Panc1 (cell line): Measurements from ENCODE around the gene PRDM7. TPM values are rescaled to one million over a fixed set of nuclear protein-coding genes. Genes with fewer than 3 reads are reported as not detected.

Experiments
- ATAC-seq: fragments of 200-7000 bp; cut with Tn5 transposase; 2 replicates; pipeline ENCODE4 v1.9.1; 2020; ENCODE audit warnings: mild to moderate bottlenecking, moderate library complexity
- BruUV-seq: library from RNA; stranded (reverse); fragments of 400-500 nt; replicated peaks from 2 replicates; lab custom pipeline; 2021; lab: Mats Ljungman, UMichigan
- CTCF ChIA-PET: fragments of 300-600 bp; sonication (Branson Sonifier 250); formaldehyde crosslinking; loops from one replicate; lab custom pipeline; 2022; ENCODE audit warnings: antibody characterized with exemption; lab: Charles Lee
- POLR2A ChIA-PET: fragments of 300-600 bp; sonication (Branson Sonifier 250); formaldehyde crosslinking; loops from one replicate; lab custom pipeline; 2022; ENCODE audit warnings: antibody characterized with exemption; lab: Charles Lee
- DNase-seq: peaks from one replicate; pipeline ENCODE4 v3.0.0-alpha.2; 2010; ENCODE audit warnings: low read depth, low spot score
- H3K27ac ChIP-seq: 2 replicates; pipeline ENCODE4 v1.5.1; 2011; ENCODE audit warnings: mild to moderate bottlenecking, low read length, inconsistent platforms
- H3K27me3 ChIP-seq: fragments of 200-500 bp; sonication (Bioruptor generic); 2 replicates; pipeline ENCODE4 v1.6.0; 2014; ENCODE audit warnings: low read length, inconsistent platforms; ENCODE audit not compliant: control insufficient read depth, insufficient read depth
- H3K36me3 ChIP-seq: fragments of 200-500 bp; sonication (Bioruptor generic); 2 replicates; pipeline ENCODE4 v1.5.1; 2014; ENCODE audit warnings: inconsistent platforms, mild to moderate bottlenecking, low read length, moderate library complexity; ENCODE audit not compliant: control insufficient read depth, insufficient read depth
- H3K4me1 ChIP-seq: 2 replicates; pipeline ENCODE4 v1.5.1; 2011; ENCODE audit warnings: inconsistent platforms, mild to moderate bottlenecking, low read length, moderate library complexity; ENCODE audit not compliant: control insufficient read depth, insufficient read depth
- H3K4me3 ChIP-seq, 2 experiments: 2 replicates each; pipeline ENCODE4 v1.5.1; 2011 to 2012; ENCODE audit warnings: low read depth in 2 of 2, low read length in 2 of 2, mild to moderate bottlenecking in 2 of 2, inconsistent platforms in 1 of 2, moderate library complexity in 1 of 2
- H3K9me3 ChIP-seq: fragments of 200-500 bp; sonication (Bioruptor generic); 2 replicates; pipeline ENCODE4 v1.5.1; 2014; ENCODE audit warnings: low read depth, mild to moderate bottlenecking, inconsistent platforms, low read length, moderate library complexity; ENCODE audit not compliant: control insufficient read depth, insufficient read depth
- CTCF ChIP-seq: fragments of 450-650 bp; IDR thresholded peaks from 2 replicates; pipeline ENCODE4 v1.5.1; 2017; ENCODE audit warnings: mild to moderate bottlenecking
- POLR2AphosphoS5 ChIP-seq: IDR thresholded peaks from 2 replicates; pipeline ENCODE4 v1.6.1; 2012; ENCODE audit warnings: mild to moderate bottlenecking, low read depth, low read length, moderate library complexity
- SIN3A ChIP-seq: IDR thresholded peaks from 2 replicates; pipeline ENCODE4 v1.6.1; 2012; ENCODE audit warnings: low read depth, mild to moderate bottlenecking, low read length, moderate library complexity, borderline replicate concordance; ENCODE audit not compliant: insufficient read depth
- TCF7L2 ChIP-seq: IDR thresholded peaks from 2 replicates; pipeline ENCODE4 v1.6.1; 2011; ENCODE audit warnings: mild to moderate bottlenecking, low read depth, low read length, inconsistent platforms
- in situ Hi-C: cut with HindIII; loops from 2 replicates; pipeline ENCODE4 v1.10.0; 2016; ENCODE audit warnings: low sequenced_read_pairs, low pct_unique_long_range_greater_than_20kb
- intact Hi-C: fragments of 100-400 bp; cut with micrococcal nuclease; formaldehyde crosslinking; loops from one replicate; pipeline ENCODE4 v1.10.0; 2022; ENCODE audit not compliant: unreplicated experiment
- total RNA-seq: library from RNA; stranded (reverse); gene quantifications from one replicate; pipeline ENCODE4 v1.2.1, GENCODE V29; 2021; ENCODE audit not compliant: unreplicated experiment

Gene PRDM7
- total RNA-seq, 1 experiment from 2014 or later, result not detected

GRCh38 chr16:90007015-90007414, 70.1 kb downstream of the PRDM7 start:
- intact Hi-C loops (no loop called here), in situ Hi-C loops (no loop called here)
- Histone ChIP-seq H3K4me3 (no peak overlapping the region), H3K27me3 (no peaks in the 10 kb centered on the region), H3K36me3 (no peaks in the 10 kb centered on the region), H3K4me1 (no peaks in the 10 kb centered on the region), H3K9me3 (no peaks in the 10 kb centered on the region), H3K27ac (no peak overlapping the region)
- DNase-seq, result no peak
- no peak for TF ChIP-seq SIN3A
- no peak for TF ChIP-seq TCF7L2
- no peak for TF ChIP-seq CTCF
- TF ChIP-seq POLR2AphosphoS5, result no peak
- POLR2A ChIA-PET, result no interaction called here
- no TSS peak for BruUV-seq
- CTCF ChIA-PET, result no interaction called here
- ATAC-seq, result no peak

Other genes with a start within 250 kb of the PRDM7 start
- gene SPIRE2, start 248.9 kb downstream of the PRDM7 start, total RNA-seq, result 21.7 TPM
- 144 TPM for gene TCF25, start 203.7 kb downstream of the PRDM7 start, total RNA-seq
- 8.7 TPM for gene MC1R, start 158.5 kb downstream of the PRDM7 start, total RNA-seq
- 205 TPM for gene TUBB3, start 154.0 kb downstream of the PRDM7 start, total RNA-seq
- gene DEF8, start 128.6 kb downstream of the PRDM7 start, total RNA-seq, result 64.6 TPM
- gene DBNDD1, start 57.9 kb downstream of the PRDM7 start, total RNA-seq, result 32.3 TPM